NCI-H345 treated with DMSO at 0.1 percent for 48 hours (cell line): Measurements from ENCODE around the gene SLC25A11.
"Not testable (repeated sequence)": the region's sequence is repeated elsewhere in the genome, so short reads cannot be mapped to it uniquely, and the experiment has no call there.

ENCODE experiments used
- DNase-seq: peaks from one replicate; lab custom pipeline; 2025; ENCODE audit not compliant: unreplicated experiment; lab: John Stamatoyannopoulos, UW

SLC25A11 gene

GRCh38 chr17:4920351-4921048 is 19.3 kb downstream of the SLC25A11 start:
- no peak for DNase-seq

- no peak for DNase-seq
These were observed 20.3 kb downstream of the SLC25A11 start for GRCh38 chr17:4919511-4920047.

DNA sequence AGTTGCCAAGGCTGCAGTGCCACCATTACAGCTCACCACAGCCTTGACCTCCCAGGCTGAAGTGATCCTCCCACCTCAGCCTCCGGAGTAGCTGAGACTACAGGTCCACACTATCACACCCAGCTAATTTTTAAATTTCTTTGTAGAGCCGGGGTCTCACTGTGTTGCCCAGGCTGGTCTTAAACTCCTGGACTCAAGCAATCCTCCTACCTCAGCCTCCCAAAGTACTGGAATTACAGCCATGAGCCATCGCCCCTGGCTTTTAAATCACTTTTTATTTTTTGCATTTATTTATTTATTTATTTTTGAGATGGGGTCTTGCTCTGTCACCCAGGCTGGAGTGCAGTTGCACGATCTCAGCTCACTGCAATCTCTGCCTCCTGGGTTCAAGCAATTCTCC is 25.3 kb downstream of the SLC25A11 start:
- not testable (repeated sequence) for DNase-seq

- DNase-seq = no peak
These were observed 25.9 kb downstream of the SLC25A11 start for GRCh38 chr17:4913994-4914393.

DNA sequence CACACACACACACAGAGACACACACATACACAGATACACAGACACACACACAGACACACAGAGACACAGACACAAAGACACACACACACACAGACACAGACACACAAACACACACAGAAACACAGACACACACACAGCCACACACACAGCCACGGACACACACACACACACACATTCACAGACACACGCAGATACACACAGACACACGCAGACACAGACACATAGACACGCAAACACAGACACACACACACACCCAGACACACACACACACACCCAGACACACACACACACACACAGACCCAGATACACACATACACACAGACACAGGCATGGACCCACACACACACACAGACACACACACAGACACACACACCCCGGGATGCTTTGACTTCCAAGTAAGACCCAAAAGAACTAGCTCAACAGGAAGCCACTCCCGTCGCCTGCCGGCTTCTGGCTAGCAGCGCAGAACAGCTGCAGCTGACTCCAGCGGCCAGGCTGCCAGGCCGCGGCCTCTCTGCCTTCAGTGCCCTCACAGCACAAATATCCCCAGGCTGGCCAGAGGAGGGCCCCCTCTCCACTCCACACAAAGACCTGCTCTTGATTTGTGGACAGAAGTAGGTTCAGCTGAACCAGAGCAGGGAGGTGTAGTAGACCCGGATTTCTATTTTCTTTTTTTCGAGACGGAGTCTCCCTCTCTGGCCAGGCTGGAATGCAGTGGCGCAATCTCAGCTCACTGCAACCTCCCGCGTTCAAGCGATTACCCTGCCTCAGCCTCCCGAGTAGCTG is 30.9 kb downstream of the SLC25A11 start:
- DNase-seq = peak; percentile 32

DNA sequence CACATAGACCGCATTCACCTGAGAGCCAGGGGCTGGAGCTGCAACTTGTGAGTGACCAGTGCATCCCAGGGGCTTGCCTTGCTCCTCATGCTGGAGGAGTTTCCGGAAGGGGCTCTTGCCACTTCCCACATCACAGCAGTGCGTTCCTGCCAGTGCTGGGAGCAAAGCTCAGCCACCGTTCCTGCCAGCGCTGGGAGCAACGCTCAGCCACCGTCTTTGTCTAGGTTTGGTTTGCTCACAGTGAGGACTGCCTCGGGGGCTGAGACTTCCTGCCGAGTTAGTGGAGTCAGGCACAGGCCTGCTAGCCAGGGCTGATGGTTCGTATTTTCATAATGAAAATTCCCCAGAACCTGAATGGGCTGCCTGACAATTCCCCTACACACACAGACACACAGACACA is 31.5 kb downstream of the SLC25A11 start:
- no peak for DNase-seq

DNA sequence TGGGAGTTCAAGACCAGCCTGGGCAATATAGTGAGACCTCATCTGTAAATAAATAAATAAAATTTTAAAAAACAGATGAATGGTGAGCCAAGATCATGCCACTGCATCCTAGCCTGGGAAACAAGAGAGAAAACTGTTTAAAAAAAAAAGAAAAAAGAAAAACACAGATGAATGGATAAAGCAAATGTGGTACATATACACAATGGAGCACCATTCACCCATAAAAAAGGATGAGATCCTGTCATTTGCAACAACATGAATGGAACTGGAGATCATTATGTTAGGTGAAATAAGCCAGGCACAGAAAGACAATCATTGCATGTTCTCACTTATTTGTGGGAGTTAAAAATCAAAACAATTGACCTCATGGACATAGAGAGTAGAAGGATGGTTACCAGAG is 33.2 kb downstream of the SLC25A11 start:
- DNase-seq = not testable (repeated sequence)

- peak; percentile 54 for DNase-seq
These were observed 36.6 kb downstream of the SLC25A11 start, which contains the start of gene CHRNE for GRCh38 chr17:4903051-4903818. Gene CHRNE (minus strand): TSS chr17:4903098. CDS start chr17:4903063, 35 bp downstream.

- DNase-seq = no peak
These were observed 37.3 kb downstream of the SLC25A11 start for GRCh38 chr17:4902540-4902939.

GRCh38 chr17:4901648-4902344 is 38.0 kb downstream of the SLC25A11 start:
- DNase-seq = no peak

GRCh38 chr17:4901108-4901647 is 38.7 kb downstream of the SLC25A11 start:
- no peak for DNase-seq

DNA sequence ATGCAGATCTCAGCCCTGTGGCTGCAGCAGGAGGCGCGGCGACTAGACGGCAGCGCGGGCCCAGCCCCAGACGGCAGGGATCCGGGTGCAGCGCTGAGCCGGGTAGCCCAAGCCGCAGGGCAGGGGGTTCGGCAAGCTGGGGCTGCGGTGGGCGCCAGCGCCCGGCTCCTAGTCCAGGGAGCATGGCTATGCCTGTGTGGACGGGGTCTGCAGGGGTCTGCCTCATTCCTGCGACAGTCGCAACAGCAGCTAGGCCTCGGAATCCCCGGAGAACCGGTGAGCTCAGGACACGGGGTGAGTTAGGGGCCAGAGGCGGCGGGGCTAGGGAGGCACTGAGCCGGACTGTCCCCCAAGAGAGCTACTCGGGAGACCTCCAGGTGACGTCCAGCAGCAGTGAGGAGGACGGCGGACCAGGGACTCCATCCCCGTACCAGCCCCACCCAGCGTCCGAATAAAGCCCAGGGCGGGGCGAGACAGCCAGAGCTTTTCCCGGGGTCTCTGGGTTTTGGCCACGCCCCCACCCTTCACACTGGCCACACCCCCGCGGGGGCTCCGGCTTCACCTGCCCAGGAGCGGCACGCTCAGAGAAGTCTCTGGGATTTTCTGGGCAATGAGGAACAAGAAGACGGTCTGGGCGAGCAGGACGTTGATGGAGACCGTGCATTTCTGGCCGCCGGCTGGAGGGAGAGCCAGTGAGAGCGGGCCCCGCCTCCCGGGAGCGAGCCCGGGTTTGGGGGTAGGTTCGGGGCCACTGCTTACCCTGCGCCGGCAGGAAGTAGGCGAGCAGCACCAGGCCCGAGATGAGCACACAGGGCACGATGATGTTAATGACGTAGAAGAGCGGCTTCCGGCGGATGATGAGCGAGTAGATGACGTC is 39.4 kb downstream of the SLC25A11 start:
- no peak for DNase-seq

- no peak for DNase-seq
These were observed 40.3 kb downstream of the SLC25A11 start, which contains the start of gene C17orf107 for GRCh38 chr17:4899341-4900230. Gene C17orf107 (plus strand): TSS chr17:4899536. CDS start chr17:4899763, 227 bp downstream.

DNA sequence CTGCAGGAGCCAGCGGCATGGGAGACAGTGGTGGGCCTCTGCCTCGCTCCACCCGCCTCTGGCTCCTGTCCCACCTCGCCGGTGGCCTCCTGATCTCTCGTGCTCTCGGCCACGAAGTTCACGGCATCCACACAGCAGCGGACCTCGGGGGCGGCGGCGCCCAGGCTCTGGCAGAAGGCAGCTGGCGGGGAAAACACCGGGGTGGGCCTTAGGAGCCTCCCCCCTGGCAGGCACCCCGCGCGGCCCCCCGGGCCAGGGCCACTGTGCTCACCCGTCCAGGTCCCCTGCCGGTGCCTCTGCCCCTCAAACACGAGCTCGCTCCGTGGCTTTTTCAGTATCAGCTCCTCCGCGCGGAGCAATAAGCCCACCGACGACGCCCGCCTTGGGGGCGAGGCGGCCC is 40.9 kb downstream of the SLC25A11 start:
- DNase-seq = no peak

DNA sequence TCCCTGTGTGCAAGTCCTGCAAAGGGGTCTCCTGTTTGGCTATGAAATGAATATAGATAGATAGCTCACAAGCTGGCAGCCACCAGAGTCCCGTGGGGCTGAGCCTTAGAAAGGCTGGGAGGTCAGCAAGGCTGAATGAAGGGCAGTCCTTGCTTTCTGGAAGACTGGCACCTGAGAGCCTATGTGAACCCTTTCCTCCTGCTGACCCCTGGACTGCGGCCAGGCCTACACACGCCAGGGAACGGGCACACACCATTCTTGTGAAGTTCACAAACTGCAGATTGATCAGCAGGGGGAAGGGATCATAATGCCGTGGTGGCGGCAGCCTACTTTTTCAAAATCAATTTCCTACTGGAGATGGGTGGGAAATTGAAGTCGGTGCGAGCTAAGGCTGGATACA is 41.5 kb downstream of the SLC25A11 start:
- no peak for DNase-seq

GRCh38 chr17:4897785-4898184 is 42.1 kb downstream of the SLC25A11 start:
- no peak for DNase-seq

DNA sequence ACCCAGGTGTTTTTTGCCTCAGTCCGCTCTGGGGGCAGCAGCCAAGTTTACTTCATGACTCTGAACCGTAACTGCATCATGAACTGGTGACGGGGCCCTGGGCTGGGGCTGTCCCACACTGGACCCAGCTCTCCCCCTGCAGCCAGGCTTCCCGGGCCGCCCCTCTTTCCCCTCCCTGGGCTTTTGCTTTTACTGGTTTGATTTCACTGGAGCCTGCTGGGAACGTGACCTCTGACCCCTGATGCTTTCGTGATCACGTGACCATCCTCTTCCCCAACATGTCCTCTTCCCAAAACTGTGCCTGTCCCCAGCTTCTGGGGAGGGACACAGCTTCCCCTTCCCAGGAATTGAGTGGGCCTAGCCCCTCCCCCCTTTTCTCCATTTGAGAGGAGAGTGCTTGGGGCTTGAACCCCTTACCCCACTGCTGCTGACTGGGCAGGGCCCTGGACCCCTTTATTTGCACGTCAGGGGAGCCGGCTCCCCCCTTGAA is 42.6 kb downstream of the SLC25A11 start:
- DNase-seq = no peak
